Measurements from ENCODE around the gene RCAN2. TPM values are rescaled to one million over a fixed set of nuclear protein-coding genes. Genes with fewer than 3 reads are reported as not detected.
"Not testable (repeated sequence)": the region's sequence is repeated elsewhere in the genome, so short reads cannot be mapped to it uniquely, and the experiment has no call there.

RCAN2 gene
- total RNA-seq, 1 experiment from 2014 or later: not detected

- in situ Hi-C loops (cut with HindIII; ENCODE audit: low pct_unique_long_range_greater_than_20kb, low sequenced_read_pairs): no loop called here
- no peak for DNase-seq (ENCODE audit: low read depth)
These were observed 120.6 kb downstream of the RCAN2 start for GRCh38 chr6:46370622-46371021.

GRCh38 chr6:46368169-46368536, 123.1 kb downstream of the RCAN2 start:
- no peak for DNase-seq (ENCODE audit: low read depth)
- in situ Hi-C loops (cut with HindIII; ENCODE audit: low pct_unique_long_range_greater_than_20kb, low sequenced_read_pairs): no loop called here

DNA sequence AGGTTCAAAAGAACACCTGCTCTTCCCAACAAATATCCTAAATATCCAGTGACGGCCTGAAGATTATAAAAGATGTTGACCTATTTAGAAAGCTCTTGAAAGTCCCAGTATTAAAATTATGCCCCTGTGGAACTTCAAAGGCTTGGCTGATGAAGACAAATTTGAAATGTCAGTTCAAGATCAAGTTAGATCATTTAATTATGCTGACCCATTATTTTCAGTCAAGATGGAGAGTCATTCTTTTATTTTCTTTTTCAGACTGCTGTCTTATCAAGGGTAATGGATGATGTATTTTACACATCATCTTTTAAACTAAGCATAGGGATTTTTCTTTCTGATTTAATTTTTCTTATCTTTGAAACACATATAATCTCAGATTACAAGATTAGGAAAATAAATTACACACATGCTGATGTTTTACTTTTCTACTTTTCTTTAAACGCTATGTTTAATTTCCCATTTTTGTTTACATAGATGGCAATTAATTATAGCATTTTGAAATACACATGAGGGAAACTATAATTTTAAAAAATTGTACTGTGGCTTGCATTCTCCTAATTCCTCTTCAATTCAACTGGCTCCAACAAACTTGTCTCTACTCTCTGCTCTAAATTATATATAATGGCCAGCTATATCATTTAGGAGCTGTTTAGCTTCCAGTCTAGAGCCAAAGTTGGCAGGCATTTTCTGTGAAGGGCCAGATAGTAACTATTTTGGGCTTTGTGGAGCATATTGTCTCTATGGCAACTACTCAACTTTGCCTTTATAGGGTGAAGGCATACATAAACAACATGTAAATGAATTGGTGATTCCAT, 123.7 kb downstream of the RCAN2 start:
- DNase-seq (ENCODE audit: low read depth): no peak
- in situ Hi-C loops (cut with HindIII; ENCODE audit: low pct_unique_long_range_greater_than_20kb, low sequenced_read_pairs): no loop called here

- no peak for DNase-seq (ENCODE audit: low read depth)
- in situ Hi-C loops (cut with HindIII; ENCODE audit: low pct_unique_long_range_greater_than_20kb, low sequenced_read_pairs): no loop called here
These were observed 124.9 kb downstream of the RCAN2 start for GRCh38 chr6:46366190-46366900.

- no peak for DNase-seq (ENCODE audit: low read depth)
- in situ Hi-C loops (cut with HindIII; ENCODE audit: low pct_unique_long_range_greater_than_20kb, low sequenced_read_pairs): no loop called here
These were observed 133.7 kb downstream of the RCAN2 start for GRCh38 chr6:46357591-46357990.

DNA sequence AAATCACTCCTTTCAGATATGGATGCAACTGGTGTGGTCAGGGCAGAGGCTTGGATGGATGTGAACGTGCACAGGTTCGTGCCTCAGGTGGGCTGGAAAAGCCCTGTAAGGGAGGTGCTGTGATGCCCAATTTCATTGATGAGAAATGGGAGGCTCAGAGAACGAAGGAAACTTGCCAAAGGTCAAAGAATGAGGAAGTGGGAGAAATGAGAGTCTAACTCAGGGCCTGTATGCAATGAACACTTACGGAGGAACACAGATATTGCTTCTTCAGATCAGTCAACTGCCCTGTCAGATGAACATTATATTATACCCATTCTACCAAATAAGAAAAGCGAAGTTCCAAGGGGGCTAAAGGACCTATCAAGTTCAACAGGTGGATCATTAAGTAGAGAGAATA, 134.7 kb downstream of the RCAN2 start:
- no peak for DNase-seq (ENCODE audit: low read depth)
- in situ Hi-C loops (cut with HindIII; ENCODE audit: low pct_unique_long_range_greater_than_20kb, low sequenced_read_pairs): no loop called here

GRCh38 chr6:46353528-46353927, 137.7 kb downstream of the RCAN2 start:
- in situ Hi-C loops (cut with HindIII; ENCODE audit: low pct_unique_long_range_greater_than_20kb, low sequenced_read_pairs): no loop called here
- DNase-seq (ENCODE audit: low read depth): no peak

GRCh38 chr6:46352541-46353268, 138.5 kb downstream of the RCAN2 start:
- in situ Hi-C loops (cut with HindIII; ENCODE audit: low pct_unique_long_range_greater_than_20kb, low sequenced_read_pairs): no loop called here
- no peak for DNase-seq (ENCODE audit: low read depth)

DNA sequence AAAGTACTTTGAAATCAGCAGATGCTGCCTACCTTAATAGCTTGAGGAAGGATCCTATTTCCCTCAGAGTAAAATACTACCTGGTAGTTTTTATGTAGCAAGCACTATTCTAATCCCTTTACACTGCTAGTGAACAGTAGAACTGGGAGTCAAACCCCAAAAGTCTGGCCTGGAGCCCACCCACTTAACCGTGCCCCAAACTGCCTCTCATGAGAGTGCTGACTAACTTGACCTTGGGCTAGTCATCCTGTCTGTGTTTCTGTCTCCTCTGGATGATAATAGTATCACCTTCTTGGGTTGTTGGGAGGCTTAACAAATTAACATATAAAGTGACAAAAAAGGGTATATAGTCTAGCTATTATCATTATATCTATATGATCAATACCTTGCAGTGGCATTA, 140.5 kb downstream of the RCAN2 start:
- in situ Hi-C loops (cut with HindIII; ENCODE audit: low pct_unique_long_range_greater_than_20kb, low sequenced_read_pairs): no loop called here
- no peak for DNase-seq (ENCODE audit: low read depth)

DNA sequence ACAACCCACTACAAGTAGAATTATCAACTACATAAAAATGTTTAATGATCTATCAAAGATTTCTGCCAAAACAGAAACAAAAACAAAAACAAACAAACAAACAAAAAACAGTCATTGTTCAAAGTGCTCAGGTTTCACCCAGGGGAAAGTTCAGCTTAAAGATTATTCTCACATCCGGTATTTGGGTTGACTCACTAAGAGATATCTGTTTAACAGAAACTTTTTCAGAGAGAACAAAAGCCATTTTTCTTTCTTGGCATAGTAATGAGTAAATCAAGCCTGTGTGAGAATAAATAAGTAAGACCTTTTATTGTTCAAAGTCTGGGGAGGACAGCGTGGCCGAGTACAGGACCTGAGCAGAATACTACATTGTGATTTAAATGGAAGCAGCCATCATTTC, 143.6 kb downstream of the RCAN2 start:
- no peak for DNase-seq (ENCODE audit: low read depth)
- in situ Hi-C loops (cut with HindIII; ENCODE audit: low pct_unique_long_range_greater_than_20kb, low sequenced_read_pairs): no loop called here

GRCh38 chr6:46340246-46340645, 151.0 kb downstream of the RCAN2 start:
- DNase-seq (ENCODE audit: low read depth): no peak
- in situ Hi-C loops (cut with HindIII; ENCODE audit: low pct_unique_long_range_greater_than_20kb, low sequenced_read_pairs): no loop called here

DNA sequence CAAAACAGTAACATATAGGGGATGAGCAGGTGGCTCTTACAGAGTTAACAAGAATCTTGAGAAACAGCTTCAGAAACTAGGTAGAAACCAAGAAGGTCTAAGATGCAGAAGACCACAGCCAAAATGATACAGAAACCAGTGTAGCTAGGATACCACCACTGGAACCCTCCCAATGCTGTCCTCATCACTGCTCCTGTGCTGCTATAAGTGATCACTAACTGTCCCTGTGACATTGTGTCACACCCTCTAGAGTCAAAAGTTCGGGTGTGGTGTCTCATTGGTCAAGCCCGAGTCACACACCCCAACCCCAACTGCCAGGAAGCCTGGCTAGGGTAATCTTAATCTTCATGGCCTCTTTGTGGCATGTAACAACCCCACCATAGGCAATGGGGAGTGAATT, 153.1 kb downstream of the RCAN2 start:
- DNase-seq (ENCODE audit: low read depth): no peak
- in situ Hi-C loops (cut with HindIII; ENCODE audit: low pct_unique_long_range_greater_than_20kb, low sequenced_read_pairs): no loop called here

DNA sequence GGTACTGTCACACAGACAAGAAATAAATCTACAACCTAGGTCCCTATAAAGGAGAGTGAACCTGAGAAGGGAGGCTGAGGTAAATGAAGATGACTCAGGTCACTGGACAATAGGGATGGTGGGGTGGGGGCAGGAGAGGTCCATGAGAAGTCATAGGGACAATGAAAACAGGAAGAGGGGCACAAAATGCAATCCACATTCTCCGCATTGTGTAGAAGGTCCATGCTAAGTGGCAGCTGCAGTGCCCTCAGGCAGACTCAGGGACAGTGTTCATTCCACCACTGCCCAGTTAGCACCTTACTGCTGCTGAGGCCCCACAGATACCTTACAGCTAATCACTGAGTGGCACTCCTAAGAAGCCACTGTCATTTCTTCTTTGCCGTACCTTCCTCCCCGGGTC, 156.8 kb downstream of the RCAN2 start:
- in situ Hi-C loops (cut with HindIII; ENCODE audit: low pct_unique_long_range_greater_than_20kb, low sequenced_read_pairs): no loop called here
- no peak for DNase-seq (ENCODE audit: low read depth)

GRCh38 chr6:46333481-46333880, 157.8 kb downstream of the RCAN2 start:
- DNase-seq (ENCODE audit: low read depth): no peak
- in situ Hi-C loops (cut with HindIII; ENCODE audit: low pct_unique_long_range_greater_than_20kb, low sequenced_read_pairs): no loop called here

DNA sequence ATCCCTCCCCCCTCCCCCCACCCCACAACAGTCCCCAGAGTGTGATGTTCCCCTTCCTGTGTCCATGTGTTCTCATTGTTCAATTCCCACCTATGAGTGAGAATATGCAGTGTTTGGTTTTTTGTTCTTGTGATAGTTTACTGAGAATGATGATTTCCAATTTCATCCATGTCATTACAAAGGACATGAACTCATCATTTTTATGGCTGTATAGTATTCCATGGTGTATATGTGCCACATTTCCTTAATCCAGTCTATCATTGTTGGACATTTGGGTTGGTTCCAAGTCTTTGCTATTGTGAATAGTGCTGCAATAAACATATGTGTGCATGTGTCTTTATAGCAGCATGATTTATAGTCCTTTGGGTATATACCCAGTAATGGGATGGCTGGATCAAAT, 158.8 kb downstream of the RCAN2 start:
- in situ Hi-C loops (cut with HindIII; ENCODE audit: low pct_unique_long_range_greater_than_20kb, low sequenced_read_pairs); DNase-seq (ENCODE audit: low read depth): not testable (repeated sequence)

DNA sequence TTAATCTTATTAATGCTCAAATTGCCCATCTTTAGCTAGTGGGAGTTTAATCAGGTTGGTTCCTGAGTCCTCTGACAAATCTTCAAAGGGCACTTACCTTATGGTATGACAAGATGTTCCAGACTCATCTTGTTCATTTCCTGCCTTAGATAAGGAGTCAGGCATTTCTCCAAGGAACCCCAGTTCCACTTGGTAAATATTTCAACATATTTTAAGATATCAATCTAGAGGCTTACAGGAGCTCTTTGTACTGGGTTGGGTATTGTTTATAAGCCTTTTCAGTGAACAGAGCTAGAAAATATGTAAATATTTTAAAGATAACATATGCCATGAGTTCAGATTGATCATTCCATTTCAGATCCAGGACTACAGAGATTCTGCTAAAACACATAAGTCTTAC, 159.8 kb downstream of the RCAN2 start:
- in situ Hi-C loops (cut with HindIII; ENCODE audit: low pct_unique_long_range_greater_than_20kb, low sequenced_read_pairs): no loop called here

GRCh38 chr6:46329568-46329967, 161.7 kb downstream of the RCAN2 start:
- DNase-seq (ENCODE audit: low read depth): no peak
- in situ Hi-C loops (cut with HindIII; ENCODE audit: low pct_unique_long_range_greater_than_20kb, low sequenced_read_pairs): no loop called here

More for the DNA sequence above, 159.8 kb downstream of the RCAN2 start:
- DNase-seq (ENCODE audit: low read depth): no peak

- DNase-seq (ENCODE audit: low read depth): no peak
These were observed 163.5 kb downstream of the RCAN2 start for GRCh38 chr6:46327779-46328178.

More at GRCh38 chr6:46327779-46328178, 163.5 kb downstream of the RCAN2 start:
- in situ Hi-C loops (cut with HindIII; ENCODE audit: low pct_unique_long_range_greater_than_20kb, low sequenced_read_pairs): no loop called here
